Myocyte (in vitro differentiated cells): Measurements from ENCODE around the gene LSM5. TPM values are rescaled to one million over a fixed set of nuclear protein-coding genes. Genes with fewer than 3 reads are reported as not detected.

ENCODE experiments used
- DNase-seq: peaks from one replicate; pipeline ENCODE4 v3.0.0-alpha.2; 2012; ENCODE audit warnings: low read depth
- total RNA-seq: library from RNA; depleted of rRNA; stranded (reverse); fragments of >200 nt; gene quantifications from 2 replicates; pipeline ENCODE4 v1.2.3, GENCODE V29; 2014

The LSM5 gene
- total RNA-seq, 1 donor from 2014 or later, result 27.5 TPM

DNA sequence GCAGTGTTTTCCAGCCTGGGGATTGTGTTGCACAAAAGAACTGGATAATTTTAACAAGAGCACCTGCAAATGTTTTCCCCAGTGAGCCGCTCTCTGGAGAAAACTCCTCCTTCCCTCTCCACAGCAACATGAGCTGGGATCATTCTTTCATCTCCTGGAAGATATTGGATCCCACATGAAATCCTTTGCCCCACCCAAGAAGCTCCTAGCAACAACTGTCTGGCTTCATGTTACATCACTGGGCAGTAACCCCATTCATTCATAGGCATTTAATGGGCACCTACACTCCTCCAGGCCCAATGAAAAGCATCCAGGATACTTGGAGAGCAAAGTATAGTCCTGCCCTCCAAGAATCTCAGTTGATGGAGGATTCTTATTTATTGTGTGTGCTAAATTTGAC, 27.2 kb downstream of the LSM5 start:
- DNase-seq, result peak; percentile 70

DNA sequence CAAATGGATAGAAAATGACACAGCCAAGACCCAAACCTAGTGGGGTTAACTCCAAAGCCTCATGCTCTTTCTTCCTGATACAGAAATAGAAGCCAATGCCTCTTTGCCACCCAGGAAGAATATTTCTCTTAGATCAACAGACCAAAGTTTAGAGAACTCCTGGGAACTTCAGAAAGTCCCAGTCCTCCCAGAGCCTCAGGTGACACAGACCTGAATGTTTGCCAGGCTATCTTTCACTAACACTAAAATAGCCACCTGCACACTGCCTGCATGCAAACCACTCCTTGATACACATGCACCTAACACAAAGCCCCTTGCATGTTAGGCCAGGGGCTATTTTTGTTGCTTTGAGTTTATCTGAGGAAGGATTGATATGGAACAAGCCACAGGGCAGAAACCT, 27.7 kb downstream of the LSM5 start:
- no peak for DNase-seq

DNA sequence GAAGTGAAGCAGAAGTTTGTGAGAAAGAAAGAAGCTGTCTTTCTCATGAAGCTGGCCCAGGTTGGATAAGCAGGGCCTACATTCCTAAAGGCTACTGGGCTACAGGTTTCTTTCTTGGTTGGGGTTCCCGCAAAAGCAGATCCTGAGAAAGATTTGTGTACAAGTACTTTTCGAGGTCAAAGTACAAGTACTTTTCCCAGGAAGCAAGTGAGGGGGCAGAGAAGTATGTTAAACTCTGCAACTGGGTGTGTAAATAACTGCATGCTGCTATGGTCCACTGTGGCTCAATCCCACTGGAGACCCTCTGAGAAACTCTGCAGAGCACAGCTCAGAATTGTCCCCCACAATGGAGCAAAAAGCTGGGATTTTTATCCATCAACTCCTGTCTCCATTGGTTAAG, 28.7 kb downstream of the LSM5 start:
- DNase-seq, result no peak

DNA sequence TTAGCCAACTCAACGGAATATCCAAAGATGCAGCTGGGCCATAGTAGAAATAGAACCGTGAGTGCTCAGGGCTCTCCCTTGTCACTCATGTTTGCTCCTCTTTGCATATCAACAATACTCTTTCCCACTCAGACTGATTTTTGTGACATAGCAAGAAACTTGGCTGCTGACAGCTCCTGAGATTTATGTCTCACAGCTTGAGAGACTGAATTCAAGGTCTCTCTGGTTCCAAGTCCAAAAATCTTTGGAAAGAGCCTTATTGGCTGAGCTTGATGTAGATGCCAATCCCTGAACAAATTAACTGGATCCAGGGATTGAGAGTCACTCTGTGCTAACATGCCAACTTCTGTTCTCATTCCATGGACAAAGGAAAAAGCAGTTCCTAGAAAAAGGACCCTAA, 30.4 kb downstream of the LSM5 start:
- no peak for DNase-seq

DNA sequence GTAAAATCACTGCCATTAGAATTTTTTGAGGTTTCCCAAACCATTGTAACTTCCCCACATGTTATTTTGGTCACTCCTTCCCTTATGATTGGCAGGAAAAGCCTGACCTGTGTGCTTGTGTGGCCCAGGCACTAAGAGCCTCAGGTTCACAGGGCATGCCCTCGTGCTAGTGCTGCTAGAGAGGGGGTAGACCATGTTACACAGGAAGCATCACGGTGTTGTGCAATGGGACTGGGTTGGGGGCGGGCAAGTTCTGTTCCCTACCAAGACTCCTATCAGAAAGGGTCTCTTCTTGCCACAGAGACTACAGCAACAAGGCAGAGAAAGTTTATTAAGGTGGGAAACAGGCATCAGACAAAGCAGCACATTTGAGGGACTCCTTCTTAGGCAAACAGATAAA, 32.2 kb downstream of the LSM5 start:
- no peak for DNase-seq

DNA sequence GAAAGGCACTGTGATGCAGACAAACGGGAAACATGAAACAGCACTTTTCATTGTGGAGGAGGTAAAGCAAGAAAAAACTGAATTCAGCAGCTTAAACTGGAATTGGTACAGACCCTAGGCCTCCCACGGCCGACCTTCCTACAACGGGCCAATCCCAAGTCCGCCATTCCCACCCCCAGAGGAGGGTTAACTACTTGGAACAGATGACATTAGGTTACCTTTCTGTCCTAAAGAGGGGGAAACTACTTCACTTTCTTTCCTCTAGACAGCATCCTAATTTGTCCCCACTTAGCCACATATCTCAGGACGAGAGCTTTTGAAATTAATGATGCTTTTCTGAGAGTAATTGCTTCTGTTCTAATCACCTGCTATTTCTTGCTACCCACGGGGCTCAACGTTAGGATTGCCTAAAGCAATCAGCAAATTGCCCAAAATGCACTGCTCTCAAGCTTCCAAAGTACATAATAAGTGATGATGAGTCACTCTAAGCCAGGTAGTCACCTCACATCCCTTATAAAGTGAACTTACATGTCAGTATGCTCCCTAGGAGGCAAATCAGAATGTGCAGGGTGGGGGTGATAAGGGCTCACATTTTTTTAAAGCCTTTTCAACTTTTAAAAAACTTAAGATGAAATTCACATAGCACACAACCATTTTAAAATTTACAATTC, 36.7 kb downstream of the LSM5 start:
- DNase-seq, result no peak

DNA sequence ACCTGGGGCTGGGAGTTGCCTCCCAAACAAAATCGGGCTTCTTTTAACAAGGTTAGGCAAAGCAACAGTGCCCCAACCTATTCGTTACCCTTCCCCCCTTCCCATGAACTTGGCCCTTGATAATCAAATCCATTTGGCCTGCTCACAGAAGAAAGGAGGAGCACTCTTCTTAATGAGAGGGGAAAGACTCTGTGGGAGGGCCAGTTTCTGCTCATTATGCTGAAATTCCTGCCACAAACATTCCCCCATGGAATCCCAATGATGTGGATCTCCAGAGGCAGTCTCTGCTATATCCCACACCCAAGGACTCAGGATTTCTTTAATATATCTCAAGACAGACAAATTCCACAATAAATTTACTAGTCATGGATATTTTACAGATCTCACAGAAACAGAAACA, 43.0 kb downstream of the LSM5 start:
- DNase-seq, result no peak

DNA sequence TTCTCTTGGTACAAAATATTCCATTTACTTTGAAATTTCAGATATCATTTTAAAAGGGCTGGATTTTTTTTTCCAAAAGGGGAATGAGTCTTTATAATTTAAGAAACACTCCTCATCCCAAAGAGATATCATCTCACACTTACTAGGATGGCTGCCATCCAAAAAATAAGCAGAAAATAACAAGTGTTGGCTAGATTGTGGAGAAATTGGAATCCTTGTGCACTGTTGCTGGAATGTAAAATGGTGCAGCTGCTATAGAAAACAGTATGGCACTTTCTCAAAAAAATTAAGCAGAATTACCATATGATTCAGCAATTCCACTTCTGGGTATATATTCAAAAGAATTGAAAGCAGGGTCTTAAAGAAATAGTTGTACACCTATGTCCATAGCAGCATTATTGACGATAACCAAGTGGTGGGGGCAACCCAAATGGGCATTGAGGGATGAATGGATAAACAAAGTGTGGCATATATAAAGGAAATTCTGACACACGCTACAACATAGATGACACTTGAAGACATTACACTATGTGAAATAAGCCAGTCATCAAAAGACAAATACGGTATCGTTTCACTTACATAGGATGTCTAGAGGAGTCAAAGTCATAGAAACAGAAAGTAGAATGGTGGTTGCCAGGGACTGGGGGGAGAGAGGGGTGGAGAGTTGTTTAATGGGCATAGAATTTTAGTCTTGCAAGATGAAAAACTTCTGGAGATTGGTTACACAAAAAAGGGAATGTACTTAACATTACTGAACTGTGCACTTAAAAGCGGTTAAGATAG, 53.8 kb downstream of the LSM5 start:
- no peak for DNase-seq

Other genes with a start within 250 kb of the LSM5 start
- 44.4 and 50.8 TPM in 2 replicates for gene AVL9, start 5.1 kb upstream of the LSM5 start, total RNA-seq